Smooth muscle cell of the pulmonary artery (primary cell): Measurements from ENCODE around the gene MUC16. TPM values are rescaled to one million over a fixed set of nuclear protein-coding genes. Genes with fewer than 3 reads are reported as not detected.

Experiments used
- total RNA-seq: library from RNA; depleted of rRNA; stranded (reverse); fragments of >200 nt; gene quantifications from 2 replicates; pipeline ENCODE4 v1.2.3, GENCODE V29; 2014

MUC16 gene
- not detected in 2 replicates for total RNA-seq

GRCh38 chr19:9009935-9010651, at the start of gene MUC16:
MUC16 (minus strand) TSS chr19:9010409.

Other genes with a start within 250 kb of the MUC16 start
- 21.4 and 23.1 TPM in 2 replicates for gene ZNF558, start 178.1 kb downstream of the MUC16 start, total RNA-seq
- gene MBD3L1, start 178.0 kb downstream of the MUC16 start, total RNA-seq = not detected in 2 replicates
- not detected in 2 replicates for gene OR1M1, start 76.7 kb upstream of the MUC16 start, total RNA-seq
- not detected in 2 replicates for gene OR7G2, start 97.1 kb upstream of the MUC16 start, total RNA-seq
- gene OR7G1, start 105.4 kb upstream of the MUC16 start, total RNA-seq = not detected in 2 replicates
- not detected in 2 replicates for gene OR7G3, start 116.5 kb upstream of the MUC16 start, total RNA-seq
- 16.1 and 19.0 TPM in 2 replicates for gene ZNF317, start 130.0 kb upstream of the MUC16 start, total RNA-seq
- gene OR7D2, start 168.6 kb upstream of the MUC16 start, total RNA-seq = not detected in 2 replicates
- not detected in 2 replicates for gene OR7D4, start 209.2 kb upstream of the MUC16 start, total RNA-seq
- not detected in 2 replicates for gene OR7E24, start 240.5 kb upstream of the MUC16 start, total RNA-seq